Neural cell (in vitro differentiated cells): ENCODE measurements around the gene ROGDI.

ENCODE experiments used
- EP300 ChIP-seq: fragments of 450-650 bp; conservative IDR thresholded peaks from 2 replicates; pipeline ENCODE4 v1.6.1; 2014; ENCODE audit warnings: antibody characterized with exemption, mild to moderate bottlenecking, moderate library complexity; ENCODE audit not compliant: poor library complexity, severe bottlenecking
- RAD21 ChIP-seq: fragments of 450-650 bp; conservative IDR thresholded peaks from 2 replicates; pipeline ENCODE4 v1.6.1; 2014; ENCODE audit warnings: antibody characterized with exemption, mild to moderate bottlenecking, moderate library complexity
- SMC3 ChIP-seq: fragments of 450-650 bp; conservative IDR thresholded peaks from 2 replicates; pipeline ENCODE4 v1.6.1; 2014; ENCODE audit warnings: antibody characterized with exemption, mild to moderate bottlenecking, moderate library complexity; ENCODE audit not compliant: poor library complexity
- TF ChIP-seq, protein P1 (sequence below): fragments of 450-650 bp; IDR thresholded peaks from 2 replicates; pipeline ENCODE4 v1.5.1; 2014; ENCODE audit warnings: antibody characterized with exemption, mild to moderate bottlenecking, moderate library complexity; ENCODE audit not compliant: poor library complexity, severe bottlenecking

DNA sequence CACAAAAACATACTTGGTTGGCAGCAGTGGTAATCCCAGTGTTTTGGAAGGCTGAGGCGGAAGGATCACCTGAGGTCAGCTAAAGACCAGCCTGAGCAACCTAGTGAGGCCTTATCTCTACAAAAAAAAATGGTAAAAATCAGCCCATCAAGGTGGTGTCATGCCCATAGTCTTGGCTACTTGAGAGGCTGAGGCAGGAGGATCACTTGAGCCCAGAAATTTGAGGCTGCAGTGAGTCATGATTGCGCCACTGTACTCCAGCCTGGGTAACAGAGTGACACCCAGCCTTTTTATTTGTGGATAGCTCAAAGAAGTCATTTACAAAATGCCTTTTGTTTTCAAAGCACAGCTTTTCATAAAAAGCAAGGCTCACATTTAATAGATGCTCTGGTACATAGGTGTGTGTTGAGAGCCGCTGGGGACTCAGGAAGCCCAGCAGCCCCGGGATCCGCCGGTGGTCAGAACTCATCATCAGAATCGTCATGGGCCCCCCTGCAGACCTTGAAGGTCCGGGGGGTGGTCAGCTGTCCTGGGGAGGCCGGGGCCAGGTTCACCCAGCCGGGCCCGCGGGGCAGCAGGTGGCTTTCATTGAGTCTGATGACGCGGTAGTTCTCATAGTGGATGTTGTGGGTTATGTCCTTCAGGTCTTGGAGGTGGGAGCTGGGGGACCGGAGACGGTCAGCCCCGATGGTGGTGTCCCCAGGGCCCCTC is 24.9 kb downstream of the ROGDI start:
- TF ChIP-seq, protein P1, sequence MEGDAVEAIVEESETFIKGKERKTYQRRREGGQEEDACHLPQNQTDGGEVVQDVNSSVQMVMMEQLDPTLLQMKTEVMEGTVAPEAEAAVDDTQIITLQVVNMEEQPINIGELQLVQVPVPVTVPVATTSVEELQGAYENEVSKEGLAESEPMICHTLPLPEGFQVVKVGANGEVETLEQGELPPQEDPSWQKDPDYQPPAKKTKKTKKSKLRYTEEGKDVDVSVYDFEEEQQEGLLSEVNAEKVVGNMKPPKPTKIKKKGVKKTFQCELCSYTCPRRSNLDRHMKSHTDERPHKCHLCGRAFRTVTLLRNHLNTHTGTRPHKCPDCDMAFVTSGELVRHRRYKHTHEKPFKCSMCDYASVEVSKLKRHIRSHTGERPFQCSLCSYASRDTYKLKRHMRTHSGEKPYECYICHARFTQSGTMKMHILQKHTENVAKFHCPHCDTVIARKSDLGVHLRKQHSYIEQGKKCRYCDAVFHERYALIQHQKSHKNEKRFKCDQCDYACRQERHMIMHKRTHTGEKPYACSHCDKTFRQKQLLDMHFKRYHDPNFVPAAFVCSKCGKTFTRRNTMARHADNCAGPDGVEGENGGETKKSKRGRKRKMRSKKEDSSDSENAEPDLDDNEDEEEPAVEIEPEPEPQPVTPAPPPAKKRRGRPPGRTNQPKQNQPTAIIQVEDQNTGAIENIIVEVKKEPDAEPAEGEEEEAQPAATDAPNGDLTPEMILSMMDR, result no peak
- TF ChIP-seq RAD21, result no peak
- TF ChIP-seq EP300, result no peak
- no peak for TF ChIP-seq SMC3
